ENCODE measurements around the gene NKAP.
"Not testable (repeated sequence)": the region's sequence is repeated elsewhere in the genome, so short reads cannot be mapped to it uniquely, and the experiment has no call there.

Gene NKAP

DNA sequence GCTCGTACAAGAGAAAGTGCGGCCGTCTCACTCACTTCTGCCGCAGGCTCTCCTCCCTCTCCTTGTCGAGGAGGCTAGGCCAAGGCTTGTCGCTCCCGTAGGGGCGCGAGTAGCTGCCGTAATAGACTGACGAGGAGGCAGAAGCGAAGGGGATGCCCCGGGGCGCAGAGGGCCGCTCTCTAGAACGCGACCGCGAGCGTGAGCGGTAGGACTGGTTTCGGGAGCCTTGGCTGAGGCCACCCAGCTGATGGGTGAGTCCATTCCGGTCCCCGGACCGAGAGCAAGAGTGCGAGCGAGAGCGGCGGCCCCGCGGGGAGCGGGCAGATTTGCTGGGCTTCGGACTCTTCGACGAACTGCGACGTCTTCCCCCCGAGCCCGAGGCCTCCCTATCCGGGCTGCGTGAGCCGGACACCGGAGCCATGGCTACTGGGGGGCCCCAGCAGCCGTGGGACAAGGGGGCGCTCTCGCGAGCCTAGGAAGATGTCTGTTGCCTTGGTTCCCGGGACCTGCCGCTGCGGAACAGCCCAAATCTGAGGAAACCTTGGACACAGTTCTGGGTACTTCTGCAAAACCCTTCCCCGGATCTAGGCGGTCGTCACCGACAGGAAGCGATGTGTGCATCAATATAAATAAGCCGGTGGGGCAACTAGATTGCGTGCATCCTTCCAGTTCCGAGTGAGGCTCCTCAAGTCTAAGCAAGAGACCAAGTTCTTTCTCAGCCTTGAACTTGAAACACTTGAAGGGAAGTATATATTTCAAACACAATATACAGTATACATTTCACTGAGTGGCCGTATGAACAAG lies at the start of gene NKAP:
NKAP (minus strand) TSS at position 567 of the 804 bp plus-strand sequence; CDS start at position 421, 146 bp downstream.
- DNase-seq = peak; percentile 62

DNA sequence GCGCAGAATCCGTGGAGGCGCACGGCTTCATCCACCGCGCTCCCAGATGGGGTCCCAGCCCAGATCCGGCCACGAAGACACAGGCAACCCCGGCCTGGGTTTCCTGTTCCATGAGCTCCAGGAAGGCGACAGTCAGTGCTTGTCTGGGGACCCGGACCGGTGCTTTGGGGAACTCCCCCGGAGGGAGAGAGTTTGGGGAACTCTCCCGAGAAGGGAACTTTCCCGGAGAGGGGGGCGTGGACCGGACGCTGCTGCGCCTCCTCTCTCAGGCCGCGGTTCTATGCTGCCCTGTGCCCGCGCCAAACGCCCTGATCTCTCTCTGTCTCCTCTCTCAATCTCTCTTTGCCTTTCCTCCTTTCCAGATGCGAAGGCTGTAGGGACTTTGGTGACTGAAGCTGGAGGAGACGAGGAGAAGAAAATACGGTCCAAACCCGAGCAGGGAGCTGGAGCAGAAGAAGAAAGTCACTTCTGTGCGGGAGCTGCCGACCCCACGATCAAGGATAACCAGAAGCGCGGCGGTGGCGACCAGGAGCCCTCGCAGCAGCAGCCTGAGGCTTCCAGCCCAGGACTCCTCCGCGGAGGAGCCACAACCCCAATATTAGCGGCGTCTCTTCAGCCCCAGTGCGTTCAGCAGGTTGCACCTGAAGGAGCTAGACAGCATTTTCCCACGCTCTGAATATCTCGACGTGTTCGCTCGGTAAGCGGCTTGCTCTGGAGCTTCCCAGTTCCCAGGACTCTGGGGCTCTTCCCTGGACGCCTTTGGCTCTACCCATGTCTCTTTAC lies 47.6 kb upstream of the NKAP start:
- no peak for DNase-seq

DNA sequence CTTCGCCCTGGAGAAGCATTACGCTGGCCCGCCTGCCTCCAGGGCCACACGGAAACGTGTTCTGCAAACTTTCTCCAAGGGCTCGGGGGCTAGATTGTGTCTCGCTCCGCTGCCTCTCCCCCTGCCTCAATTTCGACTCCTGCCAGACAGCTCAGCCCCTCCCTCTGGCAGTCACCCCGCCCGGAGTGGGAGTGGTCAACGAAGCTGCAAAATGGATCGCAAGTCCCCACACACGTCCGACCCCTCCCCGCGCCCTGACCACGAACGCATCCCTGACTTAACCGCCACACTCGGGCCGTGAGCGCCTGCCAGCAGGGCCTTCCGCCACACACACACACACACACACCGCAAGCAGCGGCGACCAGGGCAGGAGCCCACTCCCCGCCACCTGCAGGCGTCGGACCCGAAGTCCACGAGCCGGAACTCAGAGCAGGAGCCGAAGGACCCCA lies 47.0 kb upstream of the NKAP start:
- DNase-seq = no peak

DNA sequence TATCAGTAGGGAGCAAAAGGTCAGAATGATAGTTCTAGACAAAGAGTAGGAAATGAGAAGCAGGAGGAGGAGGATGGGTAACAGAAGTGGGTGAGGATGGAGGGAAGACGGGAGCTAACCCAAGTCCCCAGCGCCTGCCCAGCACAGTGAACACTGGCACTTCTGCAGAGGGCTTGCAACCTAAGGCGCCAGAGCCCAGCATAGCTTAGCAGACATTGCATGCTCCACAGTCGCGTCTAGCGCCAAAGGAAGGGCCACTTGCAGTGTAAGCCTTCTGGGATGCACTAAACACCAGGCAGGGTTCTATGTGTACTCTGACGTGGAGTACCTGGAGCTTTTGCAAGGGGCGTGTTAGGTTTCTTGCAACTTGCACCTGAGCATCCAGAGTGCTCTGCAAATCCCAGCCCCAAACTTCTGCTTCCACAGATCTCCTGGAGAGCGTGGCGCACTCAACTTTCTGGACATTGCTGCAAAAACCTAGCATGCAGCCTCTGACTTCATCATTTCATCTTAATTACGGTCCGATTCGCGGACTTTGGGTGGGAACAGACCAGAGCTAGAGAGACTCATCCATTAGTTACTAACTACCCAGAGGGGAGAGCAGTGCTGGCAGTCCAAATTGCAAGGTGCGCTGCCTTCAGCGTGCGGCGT lies 46.5 kb upstream of the NKAP start:
- DNase-seq = no peak

DNA sequence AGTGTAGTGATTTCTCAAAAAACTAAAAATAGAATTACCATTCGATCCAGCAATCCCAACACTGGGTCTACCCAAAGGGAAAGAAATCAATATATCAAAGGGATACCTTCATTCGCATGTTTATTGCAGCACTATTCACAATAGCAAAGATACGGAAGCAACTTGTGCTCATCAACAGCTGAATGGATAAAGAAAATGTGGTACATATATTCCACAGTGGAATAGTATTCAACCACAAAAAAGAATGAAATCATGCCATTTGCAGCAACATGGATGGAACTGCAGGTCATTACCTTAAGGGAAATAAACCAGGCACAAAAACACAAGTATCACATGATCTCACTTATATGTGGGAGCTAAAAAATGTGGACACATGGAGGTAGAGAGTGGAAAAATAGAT lies 42.7 kb upstream of the NKAP start:
- DNase-seq = no peak

DNA sequence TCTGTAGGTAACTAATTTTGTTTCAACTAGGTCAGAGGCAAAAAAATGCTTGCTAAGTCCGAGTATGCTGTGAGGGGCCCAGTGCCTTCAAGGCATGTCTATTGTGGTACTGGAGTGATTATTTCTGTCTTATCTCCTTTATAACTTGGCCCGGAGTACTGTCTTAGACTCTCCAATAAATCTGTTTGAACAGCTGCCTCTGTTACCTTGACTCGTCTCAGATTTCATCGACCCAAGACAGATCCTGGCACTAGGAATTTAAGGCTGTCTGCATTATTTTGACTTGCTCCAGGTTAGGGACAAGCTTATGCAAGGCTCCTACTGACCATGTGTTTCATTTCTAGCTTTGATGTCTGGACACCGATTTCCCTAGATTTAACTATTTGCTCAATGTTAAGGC lies 41.1 kb upstream of the NKAP start:
- no peak for DNase-seq

DNA sequence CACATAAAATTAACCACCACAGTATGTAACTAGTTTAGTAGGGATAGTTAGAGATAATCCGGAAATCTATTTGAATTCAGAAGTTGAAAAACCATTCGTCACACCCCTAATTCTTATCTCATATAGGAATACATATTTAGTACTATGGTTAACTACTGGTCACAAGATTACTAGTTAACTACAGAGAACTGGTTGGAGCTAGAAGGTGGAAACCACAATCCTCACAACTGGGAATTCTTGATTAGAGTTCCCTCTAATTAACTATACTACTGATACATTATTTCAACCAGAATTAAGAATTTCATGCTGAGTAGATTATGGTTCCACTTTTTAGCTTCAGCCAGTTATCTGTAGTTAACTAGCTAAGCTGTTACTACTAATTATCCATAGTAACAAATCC lies 39.9 kb upstream of the NKAP start:
- no peak for DNase-seq

DNA sequence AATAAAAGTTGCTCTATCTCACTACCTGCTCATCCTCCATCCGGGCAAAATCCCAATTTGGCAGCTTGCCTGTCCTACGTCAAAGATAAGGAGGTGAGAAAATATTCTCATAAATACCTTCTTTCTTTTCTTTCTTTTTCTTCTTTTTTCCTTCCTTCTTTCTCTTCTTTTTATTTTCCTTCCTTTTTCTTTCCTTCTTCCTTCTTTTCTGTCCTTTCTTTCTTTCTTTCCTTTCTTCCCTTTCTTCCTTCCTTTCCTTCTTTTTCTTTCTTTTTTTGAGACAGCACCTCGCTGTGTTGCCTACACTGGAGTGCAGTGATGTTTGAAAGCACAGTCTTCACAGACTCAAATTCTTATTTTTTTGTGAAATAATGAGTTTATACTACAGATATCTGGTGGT lies 38.6 kb upstream of the NKAP start:
- DNase-seq = no peak

DNA sequence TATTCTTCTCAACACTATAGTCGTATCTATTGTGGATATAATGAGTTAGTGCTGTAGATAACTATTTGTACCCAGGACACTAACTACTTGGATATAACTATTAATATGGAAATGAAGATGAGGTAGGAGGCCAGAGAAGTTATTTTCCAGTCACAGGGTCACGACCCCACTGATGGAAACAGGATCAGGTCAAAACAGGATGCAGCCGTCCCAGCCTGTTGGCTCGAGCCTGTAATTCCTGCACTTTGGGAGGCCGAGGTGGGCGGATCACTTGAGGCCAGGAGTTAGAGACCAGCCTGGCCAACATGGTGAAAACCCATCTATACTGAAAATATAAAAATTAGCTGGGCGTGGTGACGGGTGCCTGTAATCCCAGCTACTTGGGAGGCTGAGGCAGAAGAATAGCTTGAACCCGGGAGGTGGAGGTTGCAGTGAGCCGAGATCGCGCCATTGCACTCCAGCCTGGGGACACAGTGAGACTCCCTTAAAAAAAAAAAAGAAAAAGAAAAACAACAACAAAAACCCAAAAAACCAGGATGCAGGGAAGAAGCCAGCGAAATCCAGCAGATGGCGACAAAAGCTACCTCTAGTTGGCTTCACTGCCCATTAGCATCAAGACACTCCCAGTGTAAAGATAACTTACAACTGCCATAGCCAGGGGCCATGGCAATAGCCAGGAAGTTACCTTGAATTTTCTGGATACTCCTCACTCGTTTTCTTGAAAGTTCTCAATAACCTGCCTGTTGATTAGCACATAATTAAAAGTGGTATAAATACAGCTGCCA lies 37.9 kb upstream of the NKAP start:
- peak; percentile 26 for DNase-seq

DNA sequence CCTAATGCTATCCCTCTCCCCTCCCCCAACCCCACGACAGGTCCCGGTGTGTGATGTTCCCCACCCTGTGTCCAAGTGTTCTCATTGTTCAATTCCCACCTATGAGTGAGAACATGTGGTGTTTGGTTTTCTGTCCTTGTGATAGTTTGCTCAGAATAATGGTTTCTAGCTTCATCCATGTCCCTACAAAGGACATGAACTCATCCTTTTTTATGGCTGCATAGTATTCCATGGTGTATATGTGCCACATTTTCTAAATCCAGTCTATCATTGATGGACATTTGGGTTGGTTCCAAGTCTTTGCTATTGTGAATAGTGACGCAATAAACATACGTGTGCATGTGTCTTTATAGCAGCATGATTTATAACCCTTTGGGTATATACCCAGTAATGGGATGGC lies 33.6 kb upstream of the NKAP start:
- DNase-seq = not testable (repeated sequence)

DNA sequence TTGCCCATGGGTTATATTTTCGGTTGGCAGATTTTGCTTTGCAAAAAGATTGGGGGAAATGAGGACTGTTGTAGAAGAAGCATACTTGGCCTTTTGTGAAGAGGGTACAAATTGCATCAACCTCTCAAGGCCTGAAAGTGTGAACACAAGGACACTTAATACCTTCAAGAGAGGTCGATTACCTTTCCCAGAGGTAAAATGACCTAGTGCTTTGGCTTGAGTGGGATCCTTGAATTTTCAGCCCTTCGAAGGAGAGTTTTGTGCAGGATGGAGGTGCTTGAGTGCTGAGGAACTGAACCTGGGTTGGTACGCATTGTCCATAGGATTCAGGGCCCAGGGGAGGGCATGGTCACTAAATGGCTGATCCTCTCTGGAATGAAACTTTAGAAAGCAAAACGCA lies 27.6 kb upstream of the NKAP start:
- no peak for DNase-seq

DNA sequence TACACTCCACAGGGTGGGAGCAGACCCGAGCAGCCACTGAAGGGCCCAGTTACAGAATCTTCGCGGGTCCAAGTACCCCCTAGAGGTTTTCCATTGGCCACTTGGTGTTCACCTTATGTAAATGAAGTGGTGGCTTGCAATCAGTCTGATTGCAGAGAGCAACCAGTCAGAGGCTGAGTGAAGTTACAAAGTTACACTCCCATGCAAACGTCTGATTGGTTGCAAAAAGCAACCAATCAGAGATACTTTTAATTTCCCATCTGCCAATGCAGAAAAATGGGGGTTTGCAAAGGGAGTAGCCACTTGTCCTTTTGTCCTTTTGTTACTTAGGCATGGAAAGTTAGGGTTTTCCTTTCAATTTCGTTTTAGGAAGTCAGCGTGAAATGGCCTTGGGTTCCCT lies 27.0 kb upstream of the NKAP start:
- DNase-seq = no peak

DNA sequence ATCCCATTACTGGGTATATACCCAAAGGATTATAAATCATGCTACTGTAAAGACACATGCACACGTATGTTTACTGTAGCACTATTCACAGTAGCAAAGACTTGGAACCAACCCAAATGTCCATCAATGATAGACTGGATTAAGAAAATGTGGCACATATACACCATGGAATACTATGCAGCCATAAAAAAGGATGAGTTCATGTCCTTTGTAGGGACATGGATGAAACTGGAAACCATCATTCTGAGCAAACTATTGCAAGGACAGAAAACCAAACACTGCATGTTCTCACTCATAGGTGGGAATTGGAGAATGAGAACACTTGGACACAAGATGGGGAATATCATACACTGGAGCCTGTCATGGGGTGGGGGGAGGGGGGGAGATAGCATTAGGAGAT lies 23.3 kb upstream of the NKAP start:
- not testable (repeated sequence) for DNase-seq

DNA sequence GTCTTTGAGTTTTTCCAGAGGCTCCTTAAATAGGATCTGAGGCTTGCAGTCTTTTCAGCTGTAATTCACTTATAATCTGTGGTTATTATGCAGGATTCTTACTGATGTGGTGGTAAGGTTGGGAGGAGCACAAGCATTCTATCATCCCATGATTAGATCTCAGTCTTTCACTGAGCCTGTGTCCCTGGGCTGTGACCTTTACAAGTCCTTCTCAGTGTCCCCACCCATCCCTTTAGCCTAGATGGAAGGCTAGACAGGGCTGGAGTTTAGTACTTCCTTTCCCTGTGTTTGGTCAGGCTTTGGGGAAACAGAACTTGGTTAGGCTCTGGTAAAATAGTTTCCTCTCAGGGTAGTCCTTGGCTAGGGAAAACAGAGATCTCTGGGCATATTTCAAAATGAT lies 17.1 kb upstream of the NKAP start:
- DNase-seq = no peak

DNA sequence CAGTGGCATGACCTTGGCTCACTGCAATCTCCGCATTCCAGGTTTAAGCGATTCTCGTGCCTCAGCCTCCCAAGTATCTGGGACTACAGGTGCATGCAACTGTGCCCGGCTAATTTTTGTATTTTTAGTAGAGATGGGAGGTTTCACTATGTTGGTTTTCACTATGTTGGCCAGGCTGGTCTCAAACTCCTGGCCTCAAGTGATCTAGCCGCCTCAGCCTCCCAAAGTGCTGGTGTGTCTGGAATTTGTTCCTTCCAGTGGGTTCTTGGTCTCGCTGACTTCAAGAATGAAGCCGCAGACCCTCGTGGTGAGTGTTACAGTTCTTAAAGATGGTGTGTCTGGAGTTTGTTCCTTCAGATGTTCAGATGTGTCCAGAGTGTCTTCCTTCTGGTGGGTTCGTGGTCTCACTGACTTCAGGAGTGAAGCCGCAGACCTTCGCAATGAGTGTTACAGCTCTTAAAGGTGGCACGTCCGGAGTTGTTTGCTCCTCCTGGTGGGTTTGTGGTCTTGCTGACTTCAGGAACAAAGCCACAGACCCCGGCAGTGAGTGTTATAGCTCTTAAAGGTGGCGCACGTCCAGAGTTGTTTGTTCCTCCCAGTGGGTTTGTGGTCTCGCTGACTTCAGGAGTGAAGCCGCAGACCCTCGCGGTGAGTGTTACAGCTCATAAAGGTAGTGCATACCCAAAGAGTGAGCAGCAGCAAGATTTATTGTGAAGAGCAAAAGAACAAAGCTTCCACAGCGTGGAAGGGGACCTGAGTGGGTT lies 12.4 kb upstream of the NKAP start:
- not testable (repeated sequence) for DNase-seq

DNA sequence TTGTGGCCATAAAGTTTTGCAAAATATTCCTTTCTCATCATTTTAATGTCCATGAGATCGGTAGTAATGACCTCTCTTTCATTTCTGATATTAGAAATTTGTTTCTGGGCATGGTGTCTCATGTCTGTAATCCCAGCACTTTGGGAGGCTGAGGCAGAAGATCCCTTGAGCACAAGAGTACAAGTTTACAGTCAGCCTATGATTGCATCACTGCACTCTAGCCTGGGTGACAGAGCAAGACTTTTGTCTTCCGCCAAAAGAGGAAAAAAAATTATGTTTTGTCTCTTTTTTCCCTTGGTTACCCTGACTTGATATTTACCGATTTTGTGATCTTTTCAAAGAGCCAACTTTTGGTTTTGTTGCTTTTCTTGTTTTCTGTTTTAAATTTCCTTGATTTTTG lies 10.8 kb upstream of the NKAP start:
- no peak for DNase-seq

DNA sequence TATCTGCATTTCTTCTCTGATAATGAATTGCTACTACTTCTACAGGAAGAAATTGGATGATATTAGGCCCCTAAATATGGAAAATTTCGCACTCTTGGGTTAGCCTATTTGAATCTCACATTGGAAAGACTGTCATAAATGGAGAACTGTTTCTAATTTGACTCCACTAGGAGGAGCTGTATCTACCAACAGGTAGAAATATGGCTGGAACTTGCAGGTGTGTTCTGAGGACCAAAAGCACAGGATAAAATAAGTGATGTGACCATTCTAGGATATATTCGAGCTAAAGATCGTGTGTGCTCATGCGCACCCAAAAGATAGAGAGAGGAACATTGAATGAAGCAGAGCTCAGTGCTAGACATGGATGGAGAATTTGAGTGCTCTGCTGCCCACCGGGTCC lies 4.8 kb upstream of the NKAP start:
- DNase-seq = no peak

DNA sequence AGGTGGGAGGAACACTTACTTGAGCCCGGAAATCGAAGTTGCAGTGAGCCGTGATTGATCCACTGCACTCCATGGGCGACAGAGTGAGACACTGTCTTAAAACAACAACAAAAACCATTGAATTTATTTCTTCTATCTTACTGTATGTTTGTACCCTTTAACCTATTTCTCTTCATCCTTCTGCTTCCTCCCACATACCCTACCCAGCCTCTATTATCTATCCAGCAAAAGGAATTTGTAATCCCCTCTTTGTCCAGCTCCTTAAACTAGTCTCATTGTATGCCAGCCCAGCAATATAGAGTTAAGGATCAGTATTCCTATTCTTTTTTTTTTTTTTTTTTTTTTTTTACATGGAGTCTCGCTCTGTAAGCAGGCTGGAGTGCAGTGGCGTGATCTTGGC lies 1.9 kb upstream of the NKAP start:
- no peak for DNase-seq

DNA sequence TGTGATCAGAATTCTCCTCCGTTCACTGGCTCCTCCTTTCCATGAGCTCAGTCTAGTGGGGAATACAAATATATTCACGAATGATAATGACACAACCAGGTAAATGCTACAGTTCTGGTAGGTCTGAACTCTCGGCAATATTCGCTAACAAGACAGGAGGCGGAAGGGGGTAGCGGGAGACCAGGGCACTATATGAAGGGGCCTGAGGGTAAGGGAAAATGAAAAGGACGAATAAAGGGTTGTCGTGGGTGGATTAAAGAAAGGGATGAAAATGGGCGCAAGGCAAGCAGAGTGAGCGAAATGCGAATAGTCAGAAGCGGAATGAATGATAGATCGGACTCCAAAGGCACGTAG lies 743 bp downstream of the NKAP start:
- no peak for DNase-seq

DNA sequence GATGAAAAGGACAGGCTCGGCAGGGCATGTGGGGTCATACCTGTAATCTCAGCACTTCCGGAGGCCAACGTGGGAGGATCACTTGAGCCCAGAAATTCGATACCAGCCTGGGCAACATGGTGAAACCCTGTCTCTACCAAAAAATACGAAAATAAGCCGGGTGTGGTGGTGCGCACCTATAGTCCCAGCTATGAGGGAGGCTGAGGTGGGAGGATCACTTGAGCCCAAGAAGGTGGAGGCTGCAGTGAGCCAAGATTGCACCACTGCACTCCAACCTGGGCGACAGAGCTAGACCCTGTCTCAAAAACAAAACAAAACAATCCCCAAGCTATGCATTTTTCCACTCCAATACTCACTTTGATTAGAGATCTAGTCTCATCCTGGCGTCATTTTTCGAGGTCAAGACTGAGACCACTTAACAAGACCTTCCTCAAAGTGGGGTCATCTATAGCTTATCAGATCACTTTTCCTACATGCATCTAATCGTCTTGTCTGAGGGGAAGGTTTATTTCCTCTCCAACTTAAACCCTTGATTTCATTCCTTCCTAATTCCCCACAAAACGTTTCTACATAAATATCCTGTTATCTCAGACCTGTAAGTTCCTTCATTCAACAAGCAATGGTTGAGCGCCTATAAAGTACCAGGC lies 1.3 kb downstream of the NKAP start:
- DNase-seq = no peak

DNA sequence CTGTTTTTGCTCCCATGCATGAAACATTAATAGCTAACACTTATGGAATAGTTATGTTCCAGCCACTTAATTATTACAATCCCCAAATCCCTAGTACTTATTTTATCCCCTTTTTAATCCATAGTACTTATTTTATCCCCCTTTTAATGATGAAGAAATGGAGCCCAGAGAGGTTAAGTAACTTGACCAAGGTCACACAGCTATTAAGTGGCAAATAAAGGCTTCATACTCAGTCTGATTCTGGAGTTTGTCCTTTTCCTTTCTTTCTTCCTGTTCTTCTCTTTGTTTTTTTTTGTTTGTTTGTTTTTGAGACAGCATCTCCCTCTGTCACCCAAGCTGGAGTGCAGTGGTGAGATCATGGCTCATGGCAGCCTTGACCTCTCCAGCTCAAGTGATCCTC lies 2.2 kb downstream of the NKAP start:
- no peak for DNase-seq

Measured in NCI-H1105 (cell line).